Activated naive CD4-positive, alpha-beta T cell treated with anti-CD3 and anti-CD28 coated beads, Interleukin-2, amount 10 ng/mL, durations not matched to agents 7 days and 5 days (primary cell): ENCODE results near the gene PDE4DIP.
"Not testable (repeated sequence)": the region's sequence is repeated elsewhere in the genome, so short reads cannot be mapped to it uniquely, and the experiment has no call there.

Experiments used
- CTCF ChIA-PET: fragments of 350-600 bp; sonication (Branson Sonifier 250); formaldehyde crosslinking; loops from one replicate; lab custom pipeline; 2021; ENCODE audit warnings: antibody characterized with exemption; lab: Charles Lee
- DNase-seq: peaks from one replicate; pipeline ENCODE4 v3.0.0-alpha.2; 2020
- H3K27ac Mint-ChIP-seq: one replicate; pipeline ENCODE4 v1.8.0; 2021; ENCODE audit warnings: mild to moderate bottlenecking, moderate library complexity, mixed read lengths
- H3K27me3 Mint-ChIP-seq: one replicate; pipeline ENCODE4 v1.8.0; 2021; ENCODE audit warnings: mild to moderate bottlenecking, mixed read lengths
- H3K36me3 Mint-ChIP-seq: one replicate; pipeline ENCODE4 v1.8.0; 2021; ENCODE audit warnings: mixed read lengths
- H3K4me1 Mint-ChIP-seq: one replicate; pipeline ENCODE4 v1.8.0; 2021; ENCODE audit warnings: mixed read lengths
- H3K4me3 Mint-ChIP-seq: one replicate; pipeline ENCODE4 v1.8.0; 2021; ENCODE audit warnings: mild to moderate bottlenecking, moderate library complexity, mixed read lengths
- H3K9me3 Mint-ChIP-seq: one replicate; pipeline ENCODE4 v1.8.0; 2021; ENCODE audit warnings: mixed read lengths

PDE4DIP gene

GRCh38 chr1:148923798-148924197, 79.6 kb downstream of the PDE4DIP start:
- H3K4me3 Mint-ChIP-seq, H3K9me3 Mint-ChIP-seq, CTCF ChIA-PET, H3K4me1 Mint-ChIP-seq, DNase-seq, H3K27ac Mint-ChIP-seq, H3K27me3 Mint-ChIP-seq, H3K36me3 Mint-ChIP-seq: not testable (repeated sequence)

- H3K36me3 Mint-ChIP-seq, CTCF ChIA-PET, H3K27me3 Mint-ChIP-seq, H3K9me3 Mint-ChIP-seq, H3K27ac Mint-ChIP-seq, H3K4me1 Mint-ChIP-seq, DNase-seq, H3K4me3 Mint-ChIP-seq: not testable (repeated sequence)
These were observed 83.4 kb downstream of the PDE4DIP start for GRCh38 chr1:148927645-148928044.

- H3K36me3 Mint-ChIP-seq, H3K27ac Mint-ChIP-seq, H3K4me1 Mint-ChIP-seq, DNase-seq, H3K9me3 Mint-ChIP-seq, H3K27me3 Mint-ChIP-seq, CTCF ChIA-PET, H3K4me3 Mint-ChIP-seq: not testable (repeated sequence)
These were observed 85.0 kb downstream of the PDE4DIP start for GRCh38 chr1:148929253-148929652.

- CTCF ChIA-PET = not testable (repeated sequence)
These were observed 91.3 kb downstream of the PDE4DIP start for GRCh38 chr1:148935381-148936002.

GRCh38 chr1:148942906-148943305, 98.7 kb downstream of the PDE4DIP start:
- DNase-seq, H3K36me3 Mint-ChIP-seq, H3K27ac Mint-ChIP-seq, H3K27me3 Mint-ChIP-seq, H3K9me3 Mint-ChIP-seq, H3K4me1 Mint-ChIP-seq, CTCF ChIA-PET, H3K4me3 Mint-ChIP-seq: not testable (repeated sequence)

More at GRCh38 chr1:148935381-148936002, 91.3 kb downstream of the PDE4DIP start:
- H3K36me3 Mint-ChIP-seq, H3K9me3 Mint-ChIP-seq, H3K4me3 Mint-ChIP-seq, H3K4me1 Mint-ChIP-seq, DNase-seq, H3K27me3 Mint-ChIP-seq, H3K27ac Mint-ChIP-seq: not testable (repeated sequence)

- H3K4me1 Mint-ChIP-seq, H3K36me3 Mint-ChIP-seq, CTCF ChIA-PET, H3K4me3 Mint-ChIP-seq, DNase-seq, H3K27ac Mint-ChIP-seq, H3K9me3 Mint-ChIP-seq, H3K27me3 Mint-ChIP-seq: not testable (repeated sequence)
These were observed 100.9 kb downstream of the PDE4DIP start for GRCh38 chr1:148945130-148945529.

- DNase-seq, H3K4me3 Mint-ChIP-seq, H3K9me3 Mint-ChIP-seq, CTCF ChIA-PET, H3K27ac Mint-ChIP-seq, H3K36me3 Mint-ChIP-seq, H3K27me3 Mint-ChIP-seq: not testable (repeated sequence)
- H3K4me1 Mint-ChIP-seq = peaks cover 12% of the 10 kb centered on the region
These were observed 104.5 kb downstream of the PDE4DIP start for GRCh38 chr1:148948768-148949167.

GRCh38 chr1:148951336-148952227, 107.4 kb downstream of the PDE4DIP start:
- H3K27ac Mint-ChIP-seq = peak overlapping the region; percentile 84
- peak overlapping the region; percentile 81 for H3K4me3 Mint-ChIP-seq
- H3K4me1 Mint-ChIP-seq = peaks cover 17% of the 10 kb centered on the region
- peak; percentile 84 for DNase-seq
- H3K36me3 Mint-ChIP-seq, H3K9me3 Mint-ChIP-seq, CTCF ChIA-PET, H3K27me3 Mint-ChIP-seq: not testable (repeated sequence)

GRCh38 chr1:148952253-148952937, 108.2 kb downstream of the PDE4DIP start:
- H3K27ac Mint-ChIP-seq = peak overlapping the region; percentile 64
- H3K4me3 Mint-ChIP-seq = peak overlapping the region; percentile 81
- DNase-seq = peak; percentile 77
- H3K4me1 Mint-ChIP-seq = peaks cover 17% of the 10 kb centered on the region
- H3K9me3 Mint-ChIP-seq, H3K36me3 Mint-ChIP-seq, CTCF ChIA-PET, H3K27me3 Mint-ChIP-seq: not testable (repeated sequence)

GRCh38 chr1:148952938-148953616, 108.8 kb downstream of the PDE4DIP start:
- DNase-seq = peak; percentile 35
- H3K36me3 Mint-ChIP-seq, H3K27ac Mint-ChIP-seq, CTCF ChIA-PET, H3K9me3 Mint-ChIP-seq, H3K27me3 Mint-ChIP-seq: not testable (repeated sequence)
- peak overlapping the region; percentile 79 for H3K4me3 Mint-ChIP-seq
- H3K4me1 Mint-ChIP-seq = peaks cover 17% of the 10 kb centered on the region

- Mint-ChIP-seq H3K4me1 (peaks cover 16% of the 10 kb centered on the region), H3K4me3 (peak overlapping the region; percentile 76)
- H3K27ac Mint-ChIP-seq, DNase-seq, H3K36me3 Mint-ChIP-seq, H3K27me3 Mint-ChIP-seq, CTCF ChIA-PET, H3K9me3 Mint-ChIP-seq: not testable (repeated sequence)
These were observed 109.5 kb downstream of the PDE4DIP start for GRCh38 chr1:148953730-148954129.

GRCh38 chr1:148958343-148958742, 114.1 kb downstream of the PDE4DIP start:
- not testable (repeated sequence) for H3K27me3 Mint-ChIP-seq

GRCh38 chr1:148960212-148961000, 116.2 kb downstream of the PDE4DIP start:
- not testable (repeated sequence) for H3K27me3 Mint-ChIP-seq

More at GRCh38 chr1:148958343-148958742, 114.1 kb downstream of the PDE4DIP start:
- H3K27ac Mint-ChIP-seq, H3K4me3 Mint-ChIP-seq, H3K4me1 Mint-ChIP-seq, H3K36me3 Mint-ChIP-seq, CTCF ChIA-PET, DNase-seq, H3K9me3 Mint-ChIP-seq: not testable (repeated sequence)

More at GRCh38 chr1:148960212-148961000, 116.2 kb downstream of the PDE4DIP start:
- H3K27ac Mint-ChIP-seq, H3K4me1 Mint-ChIP-seq, DNase-seq, CTCF ChIA-PET, H3K9me3 Mint-ChIP-seq, H3K36me3 Mint-ChIP-seq, H3K4me3 Mint-ChIP-seq: not testable (repeated sequence)
